GM18951 (cell line): ENCODE measurements around the gene TRIM67.

Experiments
- POLR2A ChIP-seq: IDR thresholded peaks from 4 replicates; pipeline ENCODE4 v1.6.1; 2011; ENCODE audit warnings: mild to moderate bottlenecking; ENCODE audit not compliant: insufficient read length, insufficient read depth; ENCODE audit errors: extremely low read depth
- in situ Hi-C: fragments of 300-500 bp; cut with MboI; formaldehyde crosslinking; loops from one replicate; pipeline ENCODE4 v1.12.0; 2022; ENCODE audit warnings: low sequenced_read_pairs, mixed read lengths, inconsistent platforms; ENCODE audit not compliant: unreplicated experiment

Gene TRIM67

DNA sequence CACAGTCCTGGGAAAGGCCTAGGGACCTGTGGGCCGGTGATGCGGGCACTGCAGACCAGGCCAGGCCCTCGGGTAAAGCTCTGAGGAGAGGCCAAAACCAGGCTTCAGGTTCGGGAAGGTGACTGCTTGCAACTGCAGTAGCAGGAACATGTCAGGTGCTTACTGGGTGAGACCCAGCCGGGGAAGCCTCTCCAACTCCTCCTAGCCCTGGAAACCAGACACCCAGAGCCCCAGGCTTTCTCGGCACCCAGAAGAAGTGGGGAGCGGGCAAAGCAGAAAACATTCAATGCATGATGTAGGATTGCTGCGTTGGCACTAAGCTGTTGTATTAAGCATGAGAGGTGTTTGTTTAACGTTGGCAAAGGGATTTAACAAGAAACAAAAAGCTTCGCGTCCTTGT lies 58.9 kb downstream of the TRIM67 start:
- TF ChIP-seq POLR2A = no peak
- in situ Hi-C loops = no loop called here

- in situ Hi-C loops = no loop called here
- no peak for TF ChIP-seq POLR2A
Observed at GRCh38 chr1:231226156-231226555, 64.3 kb downstream of the TRIM67 start.

DNA sequence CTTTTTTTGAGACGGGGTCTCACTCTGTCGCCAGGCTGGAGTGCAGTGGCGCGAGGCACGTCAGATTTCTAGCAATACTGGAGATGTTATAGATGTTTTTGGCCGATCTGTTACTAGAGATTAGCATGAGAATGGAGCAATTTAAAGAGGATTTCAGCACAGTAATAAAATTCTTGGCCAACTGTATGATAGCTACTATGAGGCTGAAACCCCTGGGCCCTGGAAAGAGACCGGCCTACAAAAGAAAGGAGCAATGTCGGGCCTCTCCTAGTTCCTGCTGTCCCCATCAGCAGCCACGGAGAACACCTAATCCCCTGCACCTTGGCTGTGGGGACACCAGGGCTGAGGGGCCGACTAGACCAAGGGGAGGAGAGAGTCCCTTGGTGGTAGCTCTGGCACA lies 69.7 kb downstream of the TRIM67 start:
- in situ Hi-C loops = no loop called here
- no peak for TF ChIP-seq POLR2A

- TF ChIP-seq POLR2A = no peak
- in situ Hi-C loops = no loop called here
Observed at GRCh38 chr1:231232870-231233734, 71.2 kb downstream of the TRIM67 start.

- TF ChIP-seq POLR2A = no peak
- in situ Hi-C loops = no loop called here
Observed at GRCh38 chr1:231233735-231234417, 72.0 kb downstream of the TRIM67 start.

DNA sequence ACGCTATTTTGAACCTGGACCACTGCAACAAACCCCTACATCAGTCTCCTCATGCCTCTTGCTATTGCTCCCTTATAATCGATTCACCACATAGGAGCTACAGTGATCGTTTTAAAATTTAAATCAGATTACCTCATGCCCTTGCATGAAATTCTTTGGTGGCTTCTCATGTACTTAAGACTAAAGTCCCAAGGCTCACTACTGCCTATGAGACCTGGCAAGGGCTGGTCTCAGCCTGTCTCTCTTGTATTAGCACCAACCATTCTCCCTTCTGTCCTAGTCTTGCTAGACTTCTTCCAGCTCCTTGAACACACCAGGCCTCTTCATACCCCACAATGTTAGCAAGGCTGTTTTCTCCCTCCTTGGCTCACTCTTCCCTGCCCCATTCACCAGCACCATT lies 72.6 kb downstream of the TRIM67 start:
- in situ Hi-C loops = no loop called here
- TF ChIP-seq POLR2A = no peak

DNA sequence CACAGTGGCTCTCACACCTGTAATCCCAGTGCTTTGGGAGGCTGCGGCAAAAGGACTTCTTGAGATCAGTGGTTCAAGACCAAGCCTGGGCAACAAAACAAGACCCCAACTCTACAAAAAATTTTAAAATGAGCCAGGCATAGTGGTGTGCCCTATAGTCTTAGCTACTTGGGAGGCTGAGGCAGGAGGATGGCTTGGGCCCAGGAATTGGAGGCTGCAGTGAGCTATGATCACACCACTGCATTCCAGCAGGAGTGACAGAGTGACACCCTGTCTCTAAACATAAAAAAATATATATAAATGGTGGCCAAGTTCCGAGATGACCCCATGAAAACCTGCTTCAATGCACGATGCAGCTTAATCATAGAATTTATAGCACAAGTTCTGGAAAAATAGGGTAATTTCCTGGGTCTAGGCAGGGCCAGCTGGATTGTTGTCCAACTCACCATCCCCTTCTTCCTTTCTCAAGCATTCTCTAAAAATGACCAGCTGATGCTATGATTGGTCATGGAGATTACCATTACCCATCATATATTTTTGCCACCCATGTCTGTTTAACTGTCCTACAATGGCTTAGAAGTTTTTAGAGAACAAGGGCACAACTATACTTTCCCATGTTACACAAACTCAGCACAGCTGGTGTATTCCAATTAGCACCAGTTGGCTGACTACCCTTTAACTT lies 73.8 kb downstream of the TRIM67 start:
- in situ Hi-C loops = no loop called here

DNA sequence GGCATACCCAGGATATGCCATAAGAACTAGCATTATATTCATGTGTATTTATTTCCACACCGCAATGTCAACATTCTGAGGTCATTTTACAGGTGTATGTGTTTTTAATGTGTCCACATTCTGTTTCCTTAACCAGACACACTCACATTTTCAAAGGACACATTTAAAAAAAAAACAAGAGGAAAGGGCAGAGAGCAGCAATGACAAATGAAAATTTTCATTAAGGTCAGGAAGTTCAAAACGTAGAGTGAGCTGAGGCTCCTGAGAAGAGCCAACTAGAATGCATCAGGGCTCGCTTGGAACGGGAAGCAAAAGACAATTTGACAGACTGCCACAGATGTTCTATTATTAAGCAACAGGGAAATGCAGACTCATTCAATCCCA lies 74.3 kb downstream of the TRIM67 start:
- TF ChIP-seq POLR2A = no peak
- in situ Hi-C loops = no loop called here

More for the DNA sequence above, 73.8 kb downstream of the TRIM67 start:
- no peak for TF ChIP-seq POLR2A

DNA sequence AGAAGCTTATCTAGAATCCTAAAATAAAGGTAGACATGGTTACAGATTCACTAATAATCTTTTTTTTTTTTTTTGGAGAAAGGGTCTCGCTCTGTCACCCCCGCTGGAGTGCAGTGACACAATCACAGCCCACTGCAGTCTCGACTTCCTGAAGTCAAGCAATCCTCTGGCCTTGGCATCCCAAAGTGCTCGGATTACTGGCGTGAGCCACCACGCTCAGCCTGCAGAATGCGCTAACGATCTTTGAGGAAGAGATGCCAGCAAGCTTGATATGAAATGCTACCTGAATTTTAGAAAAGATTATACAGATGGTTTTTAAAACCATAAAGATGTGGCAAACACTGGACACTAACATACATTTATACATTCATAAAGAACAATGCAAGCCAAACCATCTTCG lies 75.1 kb downstream of the TRIM67 start:
- in situ Hi-C loops = no loop called here
- TF ChIP-seq POLR2A = no peak

DNA sequence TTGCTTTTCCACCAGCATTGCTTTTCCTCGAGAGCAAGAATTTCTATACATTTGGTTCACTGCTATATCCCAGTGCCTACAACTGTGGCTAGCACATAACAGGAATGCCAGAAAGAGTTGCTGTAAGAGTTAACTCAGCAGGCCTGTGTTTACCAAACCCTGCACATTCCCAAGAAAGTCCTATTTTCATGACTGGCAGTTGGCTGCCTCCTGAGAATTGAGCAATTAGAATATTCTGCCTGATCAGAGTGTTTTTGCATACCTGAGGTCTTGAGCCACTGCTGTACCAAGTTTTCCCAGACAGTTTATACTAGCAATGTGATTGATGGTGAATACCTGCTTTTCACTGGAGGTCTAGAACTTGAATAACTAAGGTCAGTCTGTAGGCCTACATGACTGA lies 76.4 kb downstream of the TRIM67 start:
- TF ChIP-seq POLR2A = no peak
- in situ Hi-C loops = no loop called here

DNA sequence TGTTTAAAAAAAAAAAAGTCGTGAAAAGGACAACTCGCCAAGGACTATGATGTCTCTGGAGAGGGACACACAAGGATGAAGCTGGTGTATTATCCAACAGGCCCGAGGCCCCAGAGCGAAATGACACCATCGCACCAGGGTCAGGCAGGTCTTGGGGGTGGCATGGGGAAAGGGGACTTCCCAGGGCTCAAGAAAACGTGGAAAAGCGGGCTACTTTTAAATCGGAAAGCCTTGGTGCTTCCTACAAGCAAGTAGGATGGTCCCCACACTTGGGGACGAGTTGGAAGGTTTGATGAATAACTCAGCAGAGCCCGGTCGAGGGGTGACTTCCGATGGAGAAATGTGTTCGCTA lies 78.6 kb downstream of the TRIM67 start:
- in situ Hi-C loops = no loop called here
- no peak for TF ChIP-seq POLR2A

DNA sequence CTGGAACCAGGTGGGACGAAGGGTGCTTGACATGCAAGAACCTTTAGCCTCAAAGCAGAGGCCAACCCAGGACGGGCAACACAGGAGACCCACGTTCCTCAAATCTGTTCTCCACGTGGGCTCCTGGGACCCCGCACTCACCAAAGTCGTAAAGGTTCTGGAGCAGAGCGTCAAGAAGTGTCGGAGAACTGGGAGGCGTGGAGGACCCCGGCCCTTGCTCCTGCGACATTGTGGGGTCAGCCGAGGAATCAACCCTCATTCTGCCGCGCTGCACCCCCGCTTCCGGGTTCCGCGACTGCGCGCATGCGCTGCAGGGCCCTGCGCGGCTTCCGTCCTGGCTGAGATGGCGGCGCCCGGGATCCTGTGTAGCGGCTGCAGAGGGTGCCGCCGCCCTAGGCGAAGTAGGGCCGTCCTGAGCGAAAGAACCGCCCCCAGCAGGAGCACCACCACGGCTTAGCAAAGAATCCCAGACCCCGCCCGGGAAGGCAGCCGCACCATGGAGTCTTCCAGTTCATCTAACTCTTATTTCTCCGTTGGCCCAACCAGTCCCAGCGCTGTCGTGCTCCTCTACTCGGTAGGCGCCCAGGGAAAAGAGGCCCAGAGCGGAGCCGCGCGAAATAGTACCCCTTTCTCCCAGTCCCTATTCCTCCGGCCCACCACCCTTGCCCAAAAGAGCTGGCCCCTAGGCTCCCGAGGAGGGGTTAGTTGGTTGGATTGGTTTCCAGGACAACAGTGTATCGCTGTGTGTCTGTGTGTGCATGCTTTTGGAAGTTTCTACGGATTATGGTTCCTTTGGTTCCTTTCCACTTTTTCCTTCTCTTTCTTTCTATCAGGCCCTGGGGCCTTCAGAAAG lies 79.3 kb downstream of the TRIM67 start, which contains the start of gene GNPAT:
Gene GNPAT, plus strand, starts transcription at position 330 of the 853 bp plus-strand sequence. Its CDS starts 167 bp downstream, at position 497.
- TF ChIP-seq POLR2A = peak; percentile 98
- in situ Hi-C loops = no loop called here

DNA sequence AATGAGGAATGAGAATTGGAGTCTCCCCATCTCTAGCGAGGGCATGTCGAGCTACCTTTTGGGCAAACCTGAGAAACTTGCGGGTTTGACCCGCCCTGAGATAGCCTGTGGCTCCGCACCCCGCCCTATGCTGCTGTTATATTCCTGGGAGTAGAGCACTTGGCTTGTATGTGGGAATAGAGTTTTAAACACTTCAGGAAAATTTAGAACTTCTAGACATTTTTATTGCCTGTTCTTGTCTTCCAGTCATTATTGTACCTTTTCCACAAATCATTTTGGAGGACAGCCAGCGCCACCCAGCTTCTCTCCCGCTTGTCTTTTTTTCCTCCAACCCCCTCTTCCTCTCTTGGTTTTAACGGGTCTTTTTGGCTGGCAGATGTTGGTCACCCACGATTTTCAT lies 79.9 kb downstream of the TRIM67 start:
- TF ChIP-seq POLR2A = no peak
- in situ Hi-C loops = no loop called here
